Prostate gland (tissue), 2 donors: ENCODE results near the gene UBE2E2.

Experiments
- POLR2A ChIP-seq: fragments of 450-650 bp; IDR thresholded peaks from one replicate; pipeline ENCODE4 v1.6.1; 2016; ENCODE audit warnings: antibody characterized with exemption, mild to moderate bottlenecking
- TF ChIP-seq, protein P1 (sequence below), 4 experiments: fragments of 200-600 bp in 2 of 4; fragments of 450-650 bp in 2 of 4; sonication (generic) in 2 of 4; IDR thresholded peaks; 1 replicate in 3 of 4; 2 replicates in 1 of 4; pipeline ENCODE4 v1.5.1; 2016 to 2019; ENCODE audit warnings: antibody characterized with exemption in 4 of 4, mild to moderate bottlenecking in 2 of 4, moderate library complexity in 2 of 4

DNA sequence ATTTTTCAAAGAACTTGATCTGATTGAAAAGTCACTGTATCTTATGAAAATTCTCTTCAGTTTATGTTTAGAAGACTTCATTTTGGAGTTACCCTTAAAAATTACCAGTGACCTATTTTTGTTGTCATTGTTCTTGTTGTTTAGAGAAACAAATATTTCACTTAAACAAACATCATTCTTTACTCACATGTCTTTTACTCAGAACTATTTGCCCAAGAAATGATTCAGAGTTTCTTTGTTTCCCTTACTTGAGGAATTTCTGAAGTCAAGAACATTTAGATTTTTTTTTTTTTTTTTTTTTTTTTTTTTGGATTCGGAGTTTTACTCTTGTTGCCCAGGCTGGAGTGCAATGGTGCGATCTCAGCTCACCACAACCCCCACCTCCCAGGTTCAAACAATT lies 343.1 kb downstream of the UBE2E2 start:
- TF ChIP-seq, protein P1, sequence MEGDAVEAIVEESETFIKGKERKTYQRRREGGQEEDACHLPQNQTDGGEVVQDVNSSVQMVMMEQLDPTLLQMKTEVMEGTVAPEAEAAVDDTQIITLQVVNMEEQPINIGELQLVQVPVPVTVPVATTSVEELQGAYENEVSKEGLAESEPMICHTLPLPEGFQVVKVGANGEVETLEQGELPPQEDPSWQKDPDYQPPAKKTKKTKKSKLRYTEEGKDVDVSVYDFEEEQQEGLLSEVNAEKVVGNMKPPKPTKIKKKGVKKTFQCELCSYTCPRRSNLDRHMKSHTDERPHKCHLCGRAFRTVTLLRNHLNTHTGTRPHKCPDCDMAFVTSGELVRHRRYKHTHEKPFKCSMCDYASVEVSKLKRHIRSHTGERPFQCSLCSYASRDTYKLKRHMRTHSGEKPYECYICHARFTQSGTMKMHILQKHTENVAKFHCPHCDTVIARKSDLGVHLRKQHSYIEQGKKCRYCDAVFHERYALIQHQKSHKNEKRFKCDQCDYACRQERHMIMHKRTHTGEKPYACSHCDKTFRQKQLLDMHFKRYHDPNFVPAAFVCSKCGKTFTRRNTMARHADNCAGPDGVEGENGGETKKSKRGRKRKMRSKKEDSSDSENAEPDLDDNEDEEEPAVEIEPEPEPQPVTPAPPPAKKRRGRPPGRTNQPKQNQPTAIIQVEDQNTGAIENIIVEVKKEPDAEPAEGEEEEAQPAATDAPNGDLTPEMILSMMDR (IDR thresholded peaks at IDR 0.05) = no peak
- no peak for TF ChIP-seq POLR2A
